Astrocyte (in vitro differentiated cells and primary cell): ENCODE measurements around the gene VWF.

Source experiments
- CTCF ChIP-seq: IDR thresholded peaks from 2 replicates; pipeline ENCODE4 v1.5.1; 2011; ENCODE audit warnings: low read depth, mild to moderate bottlenecking, inconsistent platforms, low read length, moderate library complexity; ENCODE audit not compliant: insufficient read depth
- EZH2 ChIP-seq: IDR thresholded peaks from 2 replicates; pipeline ENCODE4 v1.6.1; 2012; ENCODE audit warnings: mild to moderate bottlenecking, low read length, inconsistent platforms; ENCODE audit not compliant: insufficient read depth

DNA sequence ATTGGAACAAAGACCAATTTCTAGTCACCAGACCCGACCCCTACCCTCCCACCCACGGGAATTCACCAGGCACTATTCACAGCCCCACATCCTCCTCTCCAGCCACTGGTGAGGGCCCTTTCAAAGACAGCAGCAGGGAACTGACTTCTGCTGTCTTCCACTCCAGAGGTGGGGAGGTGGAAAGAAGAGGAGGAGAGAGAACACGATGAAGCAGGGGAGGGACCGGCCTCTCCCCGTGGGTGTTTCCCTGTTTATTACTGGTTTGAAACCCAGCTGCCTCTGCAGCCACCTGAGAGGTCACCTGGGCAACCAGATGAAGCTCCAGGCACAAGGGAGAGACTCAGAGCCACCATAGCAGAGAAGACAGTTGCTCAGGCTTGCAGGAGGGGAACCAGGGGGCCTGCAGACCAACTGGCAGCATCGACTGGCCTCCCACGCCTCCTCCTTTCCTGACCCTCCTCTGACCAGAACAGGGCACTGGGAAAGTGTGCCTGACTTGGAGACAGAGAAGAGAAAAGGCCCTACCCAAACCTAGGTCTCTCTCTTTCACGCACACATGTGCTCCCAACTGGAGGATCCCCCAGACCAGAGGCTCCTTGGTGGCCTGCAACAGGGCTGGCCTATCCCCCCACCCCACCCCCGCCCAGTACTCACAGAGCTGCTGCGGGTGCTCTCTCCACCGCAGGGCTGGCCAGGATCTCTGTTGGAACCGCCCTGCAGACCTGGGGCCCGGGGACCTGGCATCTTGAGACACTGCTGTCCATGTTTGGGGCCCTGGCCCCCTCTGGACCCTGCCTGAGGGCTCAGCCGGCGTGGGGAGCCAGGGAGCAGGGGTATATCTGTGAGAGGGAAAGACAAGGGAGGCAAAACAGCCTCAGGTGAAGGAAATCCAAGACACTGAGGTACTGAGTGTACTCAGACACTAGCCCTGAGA lies 202.2 kb downstream of the VWF start:
- TF ChIP-seq CTCF (no peak), EZH2 (no peak)
